Measurements from ENCODE around the gene BEX4. TPM values are rescaled to one million over a fixed set of nuclear protein-coding genes. Genes with fewer than 3 reads are reported as not detected.

Gene BEX4
- total RNA-seq, 6 experiments from 2014 or later = 2.2 to 6.1 (median 2.9) TPM

GRCh38 chrX:103201041-103201440 is 13.9 kb upstream of the BEX4 start:
- 43% methylated on average over 3 of the region's 3 CpGs for WGBS (ENCODE audit: insufficient coverage, low coverage, low lambda C conversion rate, missing lambda C conversion rate)
- DNase-seq (no peak), ATAC-seq (peak in 3 of 4 donors; percentile 58 to 90 (median 58))
- Histone ChIP-seq H3K4me3 (no peak overlapping the region), H3K27ac (no peak overlapping the region), H3K36me3 (no peaks in the 10 kb centered on the region), H3K27me3 (no peaks in the 10 kb centered on the region), H3K4me1 (no peaks in the 10 kb centered on the region), H3K9me3 (no peaks in the 10 kb centered on the region)
- intact Hi-C loops (cut with DNase I) = no loop called here
- TF ChIP-seq, protein P1, sequence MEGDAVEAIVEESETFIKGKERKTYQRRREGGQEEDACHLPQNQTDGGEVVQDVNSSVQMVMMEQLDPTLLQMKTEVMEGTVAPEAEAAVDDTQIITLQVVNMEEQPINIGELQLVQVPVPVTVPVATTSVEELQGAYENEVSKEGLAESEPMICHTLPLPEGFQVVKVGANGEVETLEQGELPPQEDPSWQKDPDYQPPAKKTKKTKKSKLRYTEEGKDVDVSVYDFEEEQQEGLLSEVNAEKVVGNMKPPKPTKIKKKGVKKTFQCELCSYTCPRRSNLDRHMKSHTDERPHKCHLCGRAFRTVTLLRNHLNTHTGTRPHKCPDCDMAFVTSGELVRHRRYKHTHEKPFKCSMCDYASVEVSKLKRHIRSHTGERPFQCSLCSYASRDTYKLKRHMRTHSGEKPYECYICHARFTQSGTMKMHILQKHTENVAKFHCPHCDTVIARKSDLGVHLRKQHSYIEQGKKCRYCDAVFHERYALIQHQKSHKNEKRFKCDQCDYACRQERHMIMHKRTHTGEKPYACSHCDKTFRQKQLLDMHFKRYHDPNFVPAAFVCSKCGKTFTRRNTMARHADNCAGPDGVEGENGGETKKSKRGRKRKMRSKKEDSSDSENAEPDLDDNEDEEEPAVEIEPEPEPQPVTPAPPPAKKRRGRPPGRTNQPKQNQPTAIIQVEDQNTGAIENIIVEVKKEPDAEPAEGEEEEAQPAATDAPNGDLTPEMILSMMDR (IDR thresholded peaks at IDR 0.05) = no peak
- no peak for TF ChIP-seq POLR2A (IDR thresholded peaks at IDR 0.05)

DNA sequence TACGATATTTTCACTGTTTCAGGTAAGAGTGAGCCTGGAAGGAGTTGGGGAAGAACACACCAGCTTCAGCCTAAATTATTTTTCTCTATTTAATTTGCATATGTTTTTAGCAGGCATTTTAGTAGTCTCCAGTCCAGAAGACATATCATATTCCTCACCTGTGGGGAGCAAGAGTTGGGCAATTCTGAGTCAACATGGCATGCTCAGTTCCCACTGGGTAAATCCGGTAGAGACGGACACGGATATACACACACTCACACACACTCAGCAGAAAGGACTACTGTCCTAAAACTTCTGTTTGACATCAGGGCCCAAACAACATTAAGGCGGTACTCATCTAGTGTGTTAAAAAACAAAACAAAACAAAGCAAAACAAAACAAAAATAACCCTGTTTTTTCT is 4.9 kb upstream of the BEX4 start:
- Histone ChIP-seq H3K36me3 (no peaks in the 10 kb centered on the region), H3K9me3 (no peaks in the 10 kb centered on the region), H3K4me3 (no peak overlapping the region), H3K27me3 (peaks cover 0 to 10% of the 10 kb centered on the region in 2 donors), H3K27ac (no peak overlapping the region), H3K4me1 (no peaks in the 10 kb centered on the region)
- ATAC-seq (no peak), DNase-seq (no peak)
- no peak for TF ChIP-seq POLR2A (IDR thresholded peaks at IDR 0.05)
- TF ChIP-seq, protein P1 (IDR thresholded peaks at IDR 0.05) = no peak
- intact Hi-C loops (cut with DNase I) = no loop called here
- 45% methylated on average over 5 of the region's 5 CpGs for WGBS (ENCODE audit: insufficient coverage, low coverage, low lambda C conversion rate, missing lambda C conversion rate)

DNA sequence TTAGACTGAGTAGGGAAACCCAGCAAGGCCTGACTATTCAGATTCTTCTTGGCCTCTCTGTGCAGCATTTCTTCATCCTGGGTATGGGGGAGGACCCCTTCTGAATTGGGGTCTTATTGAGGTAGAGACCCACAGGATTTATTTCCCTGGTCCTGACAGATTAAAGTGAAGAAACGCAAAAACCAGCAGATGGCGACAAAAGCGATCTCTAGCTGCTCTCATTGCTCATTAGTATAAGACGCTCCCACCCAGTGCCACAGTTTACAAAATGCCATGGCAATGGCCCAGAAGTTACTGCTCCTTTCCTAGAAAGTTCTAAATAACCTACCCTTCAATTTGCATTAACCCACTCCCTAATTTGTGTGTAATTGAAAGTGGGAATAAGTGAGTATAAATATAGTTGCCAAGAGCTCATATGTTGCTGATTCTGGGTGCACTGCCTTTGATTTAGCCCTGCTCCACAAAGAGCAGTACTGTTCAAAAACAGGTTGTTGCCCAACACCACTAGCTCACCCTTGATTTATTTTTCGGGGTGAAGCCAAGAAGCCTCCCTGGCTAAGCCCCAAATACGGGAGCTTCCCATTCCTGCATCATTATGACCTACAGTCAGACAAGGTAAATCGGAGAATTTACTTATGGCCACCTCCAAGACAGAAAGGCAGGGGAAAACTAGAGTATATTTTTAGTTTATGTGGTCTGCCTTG is 3.7 kb upstream of the BEX4 start:
- Histone ChIP-seq H3K4me3 (no peak overlapping the region), H3K27ac (no peak overlapping the region), H3K36me3 (no peaks in the 10 kb centered on the region), H3K9me3 (no peaks in the 10 kb centered on the region), H3K27me3 (peaks cover 0 to 18% of the 10 kb centered on the region in 2 donors), H3K4me1 (no peaks in the 10 kb centered on the region)
- DNase-seq (peak in 1 of 3 donors; percentile 45), ATAC-seq (peak; percentile 45 to 61 (median 50))
- TF ChIP-seq POLR2A (IDR thresholded peaks at IDR 0.05) = no peak
- TF ChIP-seq, protein P1 (IDR thresholded peaks at IDR 0.05) = peak; percentile 19 to 58 (median 52)
- intact Hi-C loops (cut with DNase I) = no loop called here
- WGBS (ENCODE audit: insufficient coverage, low coverage, low lambda C conversion rate, missing lambda C conversion rate) = 28% methylated on average over 7 of the region's 7 CpGs

DNA sequence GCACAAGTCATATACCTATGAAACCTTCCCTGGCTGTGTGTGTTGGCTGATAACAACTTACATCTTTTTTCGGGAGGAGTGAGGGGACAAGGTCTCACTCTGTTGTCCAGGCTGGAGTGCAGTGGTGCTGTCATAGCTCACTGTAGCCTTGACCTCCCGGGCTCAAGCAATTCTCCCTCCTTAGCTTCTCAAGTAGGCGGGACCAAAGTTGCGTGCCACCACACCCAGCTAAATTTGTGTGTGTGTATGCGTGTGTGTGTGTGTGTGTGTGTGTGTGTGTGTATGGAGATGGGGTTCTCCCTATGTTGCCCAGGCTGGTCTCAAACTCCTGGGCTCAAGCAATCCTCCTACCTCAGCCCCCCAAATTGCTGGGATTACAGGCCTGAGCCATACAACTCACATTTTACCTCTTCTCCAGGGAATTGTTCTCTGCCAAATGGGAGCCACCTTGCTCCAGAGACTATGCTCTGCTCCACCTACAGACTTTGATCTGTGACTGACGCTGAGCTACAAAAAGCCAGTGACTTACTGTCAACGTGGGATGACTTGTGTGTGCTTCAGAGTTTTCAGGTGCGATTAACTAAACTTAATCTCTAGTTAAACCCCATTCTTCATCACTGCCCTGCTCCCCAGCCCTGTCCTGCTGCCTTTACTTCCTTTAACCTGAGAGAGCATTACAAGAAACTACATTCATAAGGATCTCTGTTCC is 2.0 kb upstream of the BEX4 start:
- ATAC-seq (no peak), DNase-seq (no peak)
- WGBS (ENCODE audit: insufficient coverage, low coverage, low lambda C conversion rate, missing lambda C conversion rate) = 53% methylated on average over 3 of the region's 8 CpGs
- TF ChIP-seq, protein P1 (IDR thresholded peaks at IDR 0.05) = no peak
- no peak for TF ChIP-seq POLR2A (IDR thresholded peaks at IDR 0.05)
- H3K9me3 ChIP-seq = no peaks in the 10 kb centered on the region
- peaks cover 0 to 18% of the 10 kb centered on the region in 2 donors for H3K27me3 ChIP-seq
- H3K4me3 ChIP-seq = no peak overlapping the region
- no peak overlapping the region for H3K27ac ChIP-seq
- intact Hi-C loops (cut with DNase I) = no loop called here
- no peaks in the 10 kb centered on the region for H3K36me3 ChIP-seq
- no peaks in the 10 kb centered on the region for H3K4me1 ChIP-seq

All from right lobe of liver (tissue), 6 donors.